HK-2 (cell line): ENCODE measurements around the gene CCDC154.
"Not testable (repeated sequence)": the region's sequence is repeated elsewhere in the genome, so short reads cannot be mapped to it uniquely, and the experiment has no call there.

Experiments used
- DNase-seq: peaks from one replicate; pipeline ENCODE4 v3.0.0-alpha.2; 2018; ENCODE audit not compliant: unreplicated experiment

Gene CCDC154

DNA sequence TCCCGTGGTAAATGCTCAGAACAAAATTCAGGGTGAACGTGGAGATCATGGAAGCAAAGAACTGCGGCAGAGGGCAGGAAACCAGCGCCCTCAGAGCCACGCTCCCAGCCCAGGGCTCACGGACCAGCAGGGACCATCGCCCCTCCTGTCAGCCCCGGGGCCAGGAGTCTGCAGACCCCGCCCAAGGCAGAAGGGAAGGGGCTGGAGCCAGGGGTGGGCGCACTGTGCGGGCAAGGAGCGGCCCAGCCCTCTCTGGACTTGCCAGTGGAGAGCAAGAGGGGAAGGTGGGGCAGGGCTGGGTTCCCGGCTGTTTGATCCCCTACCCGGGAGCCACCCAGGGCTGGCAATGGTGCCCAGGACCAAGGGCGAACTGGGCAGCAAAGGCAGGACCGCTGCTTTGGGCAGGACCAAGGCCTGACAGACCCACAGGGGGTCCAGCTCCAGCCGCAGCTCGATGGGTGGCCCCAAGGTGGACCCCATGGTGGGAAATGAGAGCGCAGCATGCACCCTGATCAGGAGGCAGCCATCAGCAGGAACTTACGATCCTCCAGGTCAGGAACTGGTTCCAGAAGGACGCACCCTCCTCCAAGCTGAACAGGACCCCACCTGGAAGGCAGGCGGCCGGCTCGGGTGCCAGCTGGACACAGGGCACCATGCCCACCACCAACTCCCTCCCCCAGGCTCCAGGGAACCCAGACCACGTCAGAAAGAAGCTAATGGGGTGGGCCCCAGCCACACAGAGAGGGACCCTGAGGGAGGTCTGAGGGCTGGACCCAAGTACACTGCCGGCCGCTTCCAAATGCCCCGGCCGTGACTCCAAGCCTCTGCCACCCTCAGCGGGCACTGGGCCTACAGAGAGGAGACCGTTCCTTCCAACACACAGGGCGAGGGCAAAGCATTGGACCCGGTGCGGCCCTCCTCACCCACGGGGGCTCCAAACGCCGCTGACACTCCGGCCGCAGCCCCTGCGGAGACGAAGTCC lies 11.1 kb upstream of the CCDC154 start:
- no peak for DNase-seq

- DNase-seq: no peak
These were observed 10.2 kb upstream of the CCDC154 start for GRCh38 chr16:1454561-1454960.

- no peak for DNase-seq
These were observed 9.0 kb upstream of the CCDC154 start for GRCh38 chr16:1453316-1453715.

DNA sequence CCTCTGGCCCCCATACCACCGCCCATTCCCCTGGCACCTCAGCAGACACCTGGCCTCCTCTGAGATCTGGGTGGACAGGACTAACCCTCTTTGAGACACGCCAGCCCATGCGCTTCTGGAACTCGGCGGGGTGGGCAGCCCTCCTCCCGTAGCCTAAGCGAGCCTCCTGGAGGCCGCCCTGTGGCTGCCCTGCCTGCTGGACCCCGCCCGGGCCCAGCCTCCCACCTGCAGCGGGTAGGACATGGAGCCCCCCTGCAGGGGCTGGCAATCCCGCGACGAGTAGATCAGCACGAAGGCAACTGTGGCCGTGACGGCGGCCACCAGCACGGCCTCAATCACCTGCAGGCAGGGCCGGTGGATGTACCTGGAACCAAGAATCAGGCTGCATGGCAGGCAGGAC lies 8.2 kb upstream of the CCDC154 start:
- DNase-seq: no peak

GRCh38 chr16:1451702-1452392 lies 7.5 kb upstream of the CCDC154 start:
- DNase-seq: no peak

DNA sequence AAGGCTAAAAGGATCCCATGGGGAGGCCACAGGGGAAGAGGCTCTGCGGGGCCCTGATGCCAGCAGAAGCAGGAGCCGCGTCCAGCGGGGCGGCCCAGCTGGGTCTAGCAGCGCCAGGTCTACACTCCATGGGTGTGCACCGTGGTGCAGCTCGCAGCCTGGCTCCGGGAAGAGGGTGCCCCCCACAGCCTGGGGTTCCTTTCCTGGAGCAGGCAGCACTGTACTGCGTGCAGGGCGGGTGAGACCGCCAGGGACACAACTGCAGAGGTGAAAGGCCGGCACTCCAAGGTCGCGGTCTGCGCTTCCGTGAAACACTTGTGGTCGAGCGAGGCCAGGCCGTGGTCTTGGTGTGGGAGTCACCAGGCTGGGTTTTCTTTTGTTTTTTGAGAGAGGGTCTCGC lies 6.5 kb upstream of the CCDC154 start:
- no peak for DNase-seq

GRCh38 chr16:1450218-1450617 lies 5.9 kb upstream of the CCDC154 start:
- DNase-seq: no peak

- no peak for DNase-seq
These were observed 4.9 kb upstream of the CCDC154 start for GRCh38 chr16:1449201-1449788.

- no peak for DNase-seq
These were observed 4.3 kb upstream of the CCDC154 start for GRCh38 chr16:1448536-1449116.

- DNase-seq: no peak
These were observed 3.6 kb upstream of the CCDC154 start for GRCh38 chr16:1447965-1448364.

DNA sequence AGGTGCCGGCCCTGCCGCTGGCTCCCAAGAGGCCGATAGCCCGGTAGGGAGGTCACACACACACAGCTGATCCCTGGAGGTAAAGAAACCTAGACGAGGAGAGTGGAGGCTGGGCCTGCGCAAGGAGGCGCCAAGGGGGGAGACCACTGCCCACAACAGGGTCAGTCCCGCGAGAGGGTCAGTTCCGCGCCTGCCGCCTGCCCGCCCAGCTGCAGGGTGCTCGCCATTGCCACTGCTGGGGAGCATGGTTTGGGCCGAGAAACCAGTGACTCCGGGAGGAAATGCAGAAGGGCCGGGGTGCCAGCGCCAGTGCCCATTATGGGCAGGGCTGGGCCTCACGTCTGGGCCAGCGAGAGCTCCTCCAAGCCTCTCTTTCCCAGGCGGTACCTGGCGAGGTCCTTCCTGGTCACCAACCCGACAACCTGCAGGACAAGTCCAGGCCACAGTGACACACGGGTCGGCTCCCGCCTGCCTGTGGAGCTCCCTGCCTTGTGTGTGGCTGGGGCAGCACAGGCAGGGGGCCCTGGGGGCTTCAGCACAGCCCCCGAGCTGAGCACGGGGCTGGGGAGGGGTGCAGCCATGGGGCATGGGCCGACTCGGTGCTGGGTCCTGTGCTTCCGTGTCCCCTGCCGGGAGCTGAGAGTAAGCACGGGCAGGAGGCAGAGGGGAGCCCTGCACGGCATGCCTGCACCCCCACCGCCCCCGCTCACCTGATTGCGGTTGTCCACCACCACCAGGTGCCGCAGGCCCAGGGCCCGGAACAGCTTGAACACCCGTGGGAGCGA lies 2.1 kb upstream of the CCDC154 start:
- DNase-seq: no peak

- DNase-seq: no peak
These were observed 1.3 kb upstream of the CCDC154 start for GRCh38 chr16:1445518-1446203.

DNA sequence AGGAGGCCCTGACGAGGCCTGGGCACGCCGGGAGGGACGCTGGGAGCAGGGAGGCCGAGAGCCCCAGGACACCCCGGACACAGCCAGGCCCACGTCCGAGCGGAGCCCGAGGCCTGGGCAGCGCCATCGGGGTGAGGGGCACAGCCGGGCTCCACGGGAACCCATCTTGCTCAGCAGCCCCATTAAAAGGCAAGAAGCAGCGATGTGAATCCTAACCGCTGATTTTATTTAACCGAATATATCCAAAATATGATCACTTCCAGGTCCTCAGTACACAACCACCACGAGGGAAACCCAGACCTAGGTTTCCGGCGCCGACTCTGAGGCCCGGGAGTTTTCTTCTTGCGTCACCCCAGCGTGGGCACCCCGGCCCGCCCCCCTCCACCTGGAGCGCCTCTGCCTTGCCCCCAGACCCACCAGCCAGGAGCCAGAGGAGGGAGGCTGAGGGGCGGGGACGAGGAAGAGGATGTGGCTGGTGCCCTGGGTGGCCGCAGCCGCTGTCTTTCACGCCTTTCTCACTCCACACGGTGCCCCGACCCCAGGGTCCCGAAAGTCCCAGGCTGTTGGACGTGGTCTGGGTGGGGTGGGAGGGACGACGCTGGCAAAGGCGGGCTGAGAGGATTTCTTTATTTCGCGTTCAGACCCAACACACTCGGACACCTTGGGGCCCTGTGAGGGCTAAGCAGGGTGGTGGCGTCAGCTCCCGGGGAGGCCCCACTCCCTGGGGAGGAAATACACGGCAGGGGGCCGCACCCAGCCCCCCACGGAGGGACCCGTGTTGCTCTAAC lies 568 bp upstream of the CCDC154 start:
- no peak for DNase-seq

- no peak for DNase-seq
These were observed 868 bp downstream of the CCDC154 start for GRCh38 chr16:1443403-1443973.

- DNase-seq: no peak
These were observed 1.7 kb downstream of the CCDC154 start for GRCh38 chr16:1442697-1443096.

DNA sequence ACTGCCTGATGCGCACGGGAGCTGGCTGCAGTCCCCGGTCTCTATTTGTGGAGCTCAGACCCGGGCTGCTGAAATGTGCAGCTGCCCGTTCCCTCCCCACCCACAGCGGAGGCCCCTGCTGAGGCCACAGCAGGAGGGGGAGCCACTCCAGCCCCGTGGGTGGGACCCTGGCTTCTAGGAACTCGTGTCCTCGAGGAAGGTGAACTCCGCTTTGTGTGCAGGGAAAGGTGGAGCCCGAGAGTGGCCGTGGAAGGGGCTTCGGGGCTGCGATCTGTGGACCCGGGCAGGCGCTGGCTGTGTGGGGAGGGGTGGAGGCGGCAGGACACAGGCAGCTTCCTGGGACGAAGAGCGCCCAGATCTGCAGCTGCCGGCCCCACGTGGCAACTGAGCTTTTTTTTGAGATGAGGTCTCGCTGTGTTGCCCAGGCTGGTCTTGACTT lies 2.9 kb downstream of the CCDC154 start:
- no peak for DNase-seq

DNA sequence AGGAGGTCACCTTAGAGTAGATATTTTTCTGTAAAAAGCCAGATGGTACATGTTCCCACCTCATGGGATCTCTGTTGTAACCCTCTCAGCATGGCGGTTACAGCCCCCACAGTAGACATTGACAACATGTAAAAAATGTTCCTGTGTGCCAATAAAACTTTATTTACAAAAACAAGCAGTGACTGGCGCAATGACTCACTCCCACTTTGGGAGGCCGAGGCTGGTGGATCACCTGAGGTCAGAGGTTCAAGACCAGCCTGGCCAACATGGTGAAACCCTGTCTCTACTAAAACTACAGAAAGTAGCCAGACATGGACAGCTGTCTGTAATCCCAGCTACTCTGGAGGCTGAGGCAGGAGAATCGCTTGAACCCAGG lies 4.7 kb downstream of the CCDC154 start:
- not testable (repeated sequence) for DNase-seq

GRCh38 chr16:1439058-1439698 lies 5.2 kb downstream of the CCDC154 start:
- DNase-seq: no peak
